SIG-M5 treated with dmso at 0.1 percent for 504 hours (cell line): Measurements from ENCODE around the gene USH2A.
"Not testable (repeated sequence)": the region's sequence is repeated elsewhere in the genome, so short reads cannot be mapped to it uniquely, and the experiment has no call there.

ENCODE experiments used
- DNase-seq: peaks from one replicate; lab custom pipeline; 2025; ENCODE audit not compliant: unreplicated experiment; lab: John Stamatoyannopoulos, UW

USH2A gene

GRCh38 chr1:216057063-216057462 is 366.2 kb downstream of the USH2A start:
- no peak for DNase-seq

- DNase-seq, result no peak
Observed at GRCh38 chr1:216055004-216055403, 368.2 kb downstream of the USH2A start.

- no peak for DNase-seq
Observed at GRCh38 chr1:216054600-216054999, 368.6 kb downstream of the USH2A start.

- no peak for DNase-seq
Observed at GRCh38 chr1:216051071-216051470, 372.2 kb downstream of the USH2A start.

- no peak for DNase-seq
Observed at GRCh38 chr1:216049741-216050430, 373.4 kb downstream of the USH2A start.

GRCh38 chr1:216047811-216048572 is 375.3 kb downstream of the USH2A start:
- DNase-seq, result no peak

GRCh38 chr1:216046336-216046735 is 376.9 kb downstream of the USH2A start:
- DNase-seq, result no peak

GRCh38 chr1:216045400-216045799 is 377.8 kb downstream of the USH2A start:
- no peak for DNase-seq

GRCh38 chr1:216044538-216044937 is 378.7 kb downstream of the USH2A start:
- DNase-seq, result no peak

- DNase-seq, result peak; percentile 10
Observed at GRCh38 chr1:216034506-216034905, 388.7 kb downstream of the USH2A start.

GRCh38 chr1:216032961-216033614 is 390.2 kb downstream of the USH2A start:
- DNase-seq, result no peak

GRCh38 chr1:216032284-216032683 is 391.0 kb downstream of the USH2A start:
- no peak for DNase-seq

GRCh38 chr1:216028631-216029030 is 394.6 kb downstream of the USH2A start:
- no peak for DNase-seq

- no peak for DNase-seq
Observed at GRCh38 chr1:216024546-216024945, 398.7 kb downstream of the USH2A start.

- DNase-seq, result no peak
Observed at GRCh38 chr1:216020743-216021345, 402.4 kb downstream of the USH2A start.

GRCh38 chr1:216015116-216015515 is 408.1 kb downstream of the USH2A start:
- DNase-seq, result no peak

- no peak for DNase-seq
Observed at GRCh38 chr1:216014086-216014485, 409.2 kb downstream of the USH2A start.

- DNase-seq, result not testable (repeated sequence)
Observed at GRCh38 chr1:216009456-216009855, 413.8 kb downstream of the USH2A start.

GRCh38 chr1:216005916-216006315 is 417.3 kb downstream of the USH2A start:
- DNase-seq, result peak; percentile 46

GRCh38 chr1:215992620-215993019 is 430.6 kb downstream of the USH2A start:
- peak; percentile 46 for DNase-seq

GRCh38 chr1:215987092-215987875 is 436.0 kb downstream of the USH2A start:
- DNase-seq, result no peak
